HG02943 (cell line): ENCODE measurements around the gene CFAP299.
"Not testable (repeated sequence)": the region's sequence is repeated elsewhere in the genome, so short reads cannot be mapped to it uniquely, and the experiment has no call there.

Experiments used
- ATAC-seq: cut with Tn5 transposase; IDR thresholded peaks from one replicate; pipeline ENCODE4 v1.9.1; 2021; ENCODE audit warnings: mild to moderate bottlenecking, low read depth, moderate library complexity; ENCODE audit not compliant: unreplicated experiment

The CFAP299 gene

GRCh38 chr4:80687736-80688135 lies 352.2 kb downstream of the CFAP299 start:
- ATAC-seq: not testable (repeated sequence)

GRCh38 chr4:80694171-80694570 lies 358.6 kb downstream of the CFAP299 start:
- ATAC-seq: no peak

GRCh38 chr4:80705311-80705710 lies 369.8 kb downstream of the CFAP299 start:
- ATAC-seq: no peak

GRCh38 chr4:80709082-80709869 lies 373.7 kb downstream of the CFAP299 start:
- ATAC-seq: no peak

GRCh38 chr4:80710748-80711451 lies 375.4 kb downstream of the CFAP299 start:
- no peak for ATAC-seq

- no peak for ATAC-seq
These were observed 376.4 kb downstream of the CFAP299 start for GRCh38 chr4:80711956-80712355.

GRCh38 chr4:80713409-80713808 lies 377.9 kb downstream of the CFAP299 start:
- no peak for ATAC-seq

GRCh38 chr4:80717204-80717603 lies 381.7 kb downstream of the CFAP299 start:
- ATAC-seq: no peak

GRCh38 chr4:80726471-80726870 lies 390.9 kb downstream of the CFAP299 start:
- no peak for ATAC-seq

GRCh38 chr4:80730158-80730557 lies 394.6 kb downstream of the CFAP299 start:
- ATAC-seq: no peak

GRCh38 chr4:80731436-80731835 lies 395.9 kb downstream of the CFAP299 start:
- ATAC-seq: no peak

GRCh38 chr4:80732010-80732409 lies 396.5 kb downstream of the CFAP299 start:
- ATAC-seq: no peak

- no peak for ATAC-seq
These were observed 404.8 kb downstream of the CFAP299 start for GRCh38 chr4:80740375-80740774.

GRCh38 chr4:80749558-80749957 lies 414.0 kb downstream of the CFAP299 start:
- ATAC-seq: not testable (repeated sequence)

- no peak for ATAC-seq
These were observed 415.7 kb downstream of the CFAP299 start for GRCh38 chr4:80751200-80751599.

- no peak for ATAC-seq
These were observed 432.4 kb downstream of the CFAP299 start for GRCh38 chr4:80767944-80768343.

- ATAC-seq: no peak
These were observed 440.6 kb downstream of the CFAP299 start for GRCh38 chr4:80776168-80776567.

GRCh38 chr4:80781431-80781830 lies 445.9 kb downstream of the CFAP299 start:
- ATAC-seq: no peak

- no peak for ATAC-seq
These were observed 451.8 kb downstream of the CFAP299 start for GRCh38 chr4:80787306-80787705.

GRCh38 chr4:80788798-80789197 lies 453.3 kb downstream of the CFAP299 start:
- no peak for ATAC-seq

GRCh38 chr4:80790152-80790551 lies 454.6 kb downstream of the CFAP299 start:
- no peak for ATAC-seq

- ATAC-seq: not testable (repeated sequence)
These were observed 458.1 kb downstream of the CFAP299 start for GRCh38 chr4:80793660-80794059.
